B cell (primary cell): Measurements from ENCODE around the gene SRBD1. TPM values are rescaled to one million over a fixed set of nuclear protein-coding genes. Genes with fewer than 3 reads are reported as not detected.
A peak's percentile ranks its signal among the peaks of the same experiment; 100 is the strongest.

Source experiments
- ATAC-seq: fragments of 200-7000 bp; cut with Tn5 transposase; one replicate; pipeline ENCODE4 v1.10.0; 2021; ENCODE audit warnings: low read depth, mild to moderate bottlenecking, moderate number of reproducible peaks, moderate library complexity
- CTCF ChIA-PET: fragments of 350-600 bp; sonication (Branson Sonifier 250); formaldehyde crosslinking; loops from one replicate; lab custom pipeline; 2021; ENCODE audit warnings: antibody characterized with exemption, inconsistent platforms; lab: Charles Lee
- POLR2A ChIA-PET: fragments of 350-600 bp; sonication (Branson Sonifier 250); formaldehyde crosslinking; loops from one replicate; lab custom pipeline; 2021; ENCODE audit warnings: antibody characterized with exemption; lab: Charles Lee
- DNase-seq: peaks from one replicate; pipeline ENCODE4 v3.0.0; 2013
- H2AFZ ChIP-seq: 2 replicates; pipeline ENCODE4 v1.6.1; 2012; ENCODE audit warnings: mild to moderate bottlenecking, low read depth, low read length; ENCODE audit not compliant: insufficient read depth, poor library complexity, severe bottlenecking
- H3K27ac ChIP-seq, 2 donors: 1 replicate in 1 of 2; 2 replicates in 1 of 2; pipeline ENCODE4 v1.5.1; 2012 to 2013; ENCODE audit warnings: low read length in 2 of 2, mild to moderate bottlenecking in 2 of 2, moderate library complexity in 1 of 2
- H3K27me3 ChIP-seq, 4 experiments: fragments of 200-600 bp in 1 of 4; sonication (generic) in 1 of 4; replicated peaks in 1 of 4; 1 replicate in 2 of 4; 2 replicates in 2 of 4; pipeline versions ENCODE4 v1.6.1 to v1.7.0; 2013 to 2016; ENCODE audit warnings: low read length in 3 of 4, mild to moderate bottlenecking in 2 of 4, mixed read lengths in 1 of 4, moderate library complexity in 1 of 4; ENCODE audit not compliant: insufficient read depth in 4 of 4, control insufficient read depth in 3 of 4; ENCODE audit errors: control extremely low read depth in 1 of 4
- H3K36me3 ChIP-seq, 2 experiments: replicated peaks in 1 of 2; 1 replicate in 1 of 2; 2 replicates in 1 of 2; pipeline versions ENCODE4 v1.6.1 to v1.7.1; 2013; ENCODE audit warnings: low read length in 1 of 2; ENCODE audit not compliant: insufficient read depth in 2 of 2, control insufficient read depth in 1 of 2; ENCODE audit errors: control extremely low read depth in 1 of 2, extremely low read depth in 1 of 2
- H3K4me1 ChIP-seq, 2 donors: fragments of 200-600 bp in 1 of 2; sonication (generic) in 1 of 2; 1 replicate in 1 of 2; 2 replicates in 1 of 2; pipeline versions ENCODE4 v1.5.1 to v1.6.1; 2013 to 2017; ENCODE audit warnings: low read length in 2 of 2; ENCODE audit not compliant: control insufficient read depth in 2 of 2, insufficient read depth in 2 of 2
- H3K4me2 ChIP-seq: replicated peaks from 2 replicates; pipeline ENCODE3; 2012; ENCODE audit warnings: mild to moderate bottlenecking, low read depth, low read length; ENCODE audit not compliant: poor library complexity, severe bottlenecking
- H3K4me3 ChIP-seq, 5 experiments: fragments of 200-600 bp in 1 of 5; sonication (generic) in 1 of 5; 1 replicate in 3 of 5; 2 replicates in 2 of 5; pipeline versions ENCODE4 v1.5.1 to v1.7.0; 2011 to 2016; ENCODE audit warnings: low read length in 4 of 5, mild to moderate bottlenecking in 4 of 5, low read depth in 2 of 5, control low read depth in 1 of 5, moderate library complexity in 1 of 5; ENCODE audit not compliant: insufficient read depth in 1 of 5; ENCODE audit errors: control extremely low read depth in 1 of 5, extremely low read depth in 1 of 5
- H3K79me2 ChIP-seq: fragments of 200-600 bp; sonication (generic); one replicate; pipeline ENCODE4 v1.6.0; 2016; ENCODE audit warnings: low read length; ENCODE audit not compliant: control insufficient read depth, insufficient read depth
- H3K9ac ChIP-seq: fragments of 200-600 bp; sonication (generic); 2 replicates; pipeline ENCODE4 v1.6.1; 2017; ENCODE audit warnings: mild to moderate bottlenecking, low read length, moderate library complexity
- H3K9me3 ChIP-seq, 3 donors: one replicate each; pipeline versions ENCODE4 v1.6.1 to v1.7.1; 2013; ENCODE audit warnings: low read length in 2 of 3; ENCODE audit not compliant: control insufficient read depth in 2 of 3, insufficient read depth in 1 of 3; ENCODE audit errors: control extremely low read depth in 1 of 3
- H4K20me1 ChIP-seq: 2 replicates; pipeline ENCODE4 v1.6.0; 2012; ENCODE audit warnings: mild to moderate bottlenecking, low read length; ENCODE audit not compliant: insufficient read depth, control insufficient read depth, poor library complexity, severe bottlenecking
- H3K27ac Mint-ChIP-seq: one replicate; pipeline ENCODE4 v1.8.0; 2021; ENCODE audit warnings: mixed read lengths
- H3K27me3 Mint-ChIP-seq: one replicate; pipeline ENCODE4 v1.8.0; 2021; ENCODE audit warnings: mixed read lengths
- H3K4me1 Mint-ChIP-seq: one replicate; pipeline ENCODE4 v1.8.0; 2021; ENCODE audit warnings: mixed read lengths
- H3K4me3 Mint-ChIP-seq: one replicate; pipeline ENCODE4 v1.8.0; 2021; ENCODE audit warnings: mixed read lengths
- H3K9me3 Mint-ChIP-seq: one replicate; pipeline ENCODE4 v1.8.0; 2022; ENCODE audit warnings: mixed read lengths; ENCODE audit not compliant: insufficient read depth
- EZH2 ChIP-seq: IDR thresholded peaks from 2 replicates; pipeline ENCODE4 v1.6.1; 2012; ENCODE audit warnings: borderline replicate concordance, low read depth, mild to moderate bottlenecking, moderate library complexity, low read length; ENCODE audit not compliant: insufficient read depth, poor library complexity, severe bottlenecking
- WGBS: methylation state at CpG from one replicate; pipeline ENCODE4 v1.1.5; 2013; ENCODE audit warnings: missing lambda C conversion rate; ENCODE audit not compliant: insufficient coverage; 5-methylcytosine and 5-hydroxymethylcytosine counted together
- intact Hi-C: fragments of 100-400 bp; cut with micrococcal nuclease; formaldehyde crosslinking; loops from one replicate; pipeline ENCODE4 v1.10.0; 2022
- polyA plus RNA-seq: library from polyadenylated mRNA; depleted of rRNA; stranded (reverse); fragments of >200 nt; gene quantifications from 2 replicates; pipeline ENCODE4 v1.2.3, GENCODE V29; 2012
- total RNA-seq, 2 donors: library from RNA; stranded (reverse); fragments of 120-200 nt in 1 of 2; gene quantifications; 1 replicate in 1 of 2; 2 replicates in 1 of 2; pipeline versions ENCODE4 v1.2.3 to v1.2.4, GENCODE V29; 2013 to 2022
- TF ChIP-seq, protein P1 (sequence below): fragments of 200-600 bp; IDR thresholded peaks from one replicate; pipeline ENCODE4 v1.8.0; 2022; ENCODE audit warnings: antibody characterized with exemption, mild to moderate bottlenecking

Gene SRBD1
- total and polyA plus RNA-seq, 2 donors (not counting 1 experiment from before 2014, with no cell fraction given), result 6.2 to 27.1 TPM

- H3K9me3 ChIP-seq, result no peaks in the 10 kb centered on the region
- DNase-seq (no peak), ATAC-seq (no peak)
- POLR2A ChIA-PET, result no interaction called here
- WGBS, result no CpG with 5 or more reads among the region's 1 CpG
- no peaks in the 10 kb centered on the region for H4K20me1 ChIP-seq
- H3K4me1 ChIP-seq, result no peaks in the 10 kb centered on the region
- no peak overlapping the region for H3K4me2 ChIP-seq
- H3K79me2 ChIP-seq, result no peaks in the 10 kb centered on the region
- H3K27ac Mint-ChIP-seq, result no peak overlapping the region
- no peak overlapping the region for H3K27ac ChIP-seq
- no peaks in the 10 kb centered on the region for H3K27me3 Mint-ChIP-seq
- CTCF ChIA-PET, result interaction anchor here (1.2 to 1.6 kb wide), 2 partner anchors 354 to 601 kb away, joined by 3 to 6 read pairs; no protein-coding TSS in a partner anchor
- no peak overlapping the region for H3K4me3 ChIP-seq
- intact Hi-C loops, result loop anchor here (10.0 kb wide), 1 partner anchor 782 kb away; no protein-coding TSS in a partner anchor
- no peak overlapping the region for H2AFZ ChIP-seq
- H3K4me3 Mint-ChIP-seq, result no peak overlapping the region
- peaks cover 4 to 5% of the 10 kb centered on the region in 2 experiments for H3K36me3 ChIP-seq
- no peaks in the 10 kb centered on the region for H3K27me3 ChIP-seq
- peaks cover 1% of the 10 kb centered on the region for H3K4me1 Mint-ChIP-seq
- TF ChIP-seq, protein P1, sequence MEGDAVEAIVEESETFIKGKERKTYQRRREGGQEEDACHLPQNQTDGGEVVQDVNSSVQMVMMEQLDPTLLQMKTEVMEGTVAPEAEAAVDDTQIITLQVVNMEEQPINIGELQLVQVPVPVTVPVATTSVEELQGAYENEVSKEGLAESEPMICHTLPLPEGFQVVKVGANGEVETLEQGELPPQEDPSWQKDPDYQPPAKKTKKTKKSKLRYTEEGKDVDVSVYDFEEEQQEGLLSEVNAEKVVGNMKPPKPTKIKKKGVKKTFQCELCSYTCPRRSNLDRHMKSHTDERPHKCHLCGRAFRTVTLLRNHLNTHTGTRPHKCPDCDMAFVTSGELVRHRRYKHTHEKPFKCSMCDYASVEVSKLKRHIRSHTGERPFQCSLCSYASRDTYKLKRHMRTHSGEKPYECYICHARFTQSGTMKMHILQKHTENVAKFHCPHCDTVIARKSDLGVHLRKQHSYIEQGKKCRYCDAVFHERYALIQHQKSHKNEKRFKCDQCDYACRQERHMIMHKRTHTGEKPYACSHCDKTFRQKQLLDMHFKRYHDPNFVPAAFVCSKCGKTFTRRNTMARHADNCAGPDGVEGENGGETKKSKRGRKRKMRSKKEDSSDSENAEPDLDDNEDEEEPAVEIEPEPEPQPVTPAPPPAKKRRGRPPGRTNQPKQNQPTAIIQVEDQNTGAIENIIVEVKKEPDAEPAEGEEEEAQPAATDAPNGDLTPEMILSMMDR, result no peak
- TF ChIP-seq EZH2, result no peak
- H3K9ac ChIP-seq, result no peak overlapping the region
- no peaks in the 10 kb centered on the region for H3K9me3 Mint-ChIP-seq
These were observed 28.5 kb downstream of the SRBD1 start for GRCh38 chr2:45582522-45582921.

- no peaks in the 10 kb centered on the region for H3K9me3 ChIP-seq
- no peaks in the 10 kb centered on the region for H3K4me1 ChIP-seq
- TF ChIP-seq, protein P1, result peak; percentile 59
- TF ChIP-seq EZH2, result no peak
- H4K20me1 ChIP-seq, result no peaks in the 10 kb centered on the region
- CTCF ChIA-PET, result interaction anchor here (0.7 to 6.8 kb wide), 3 partner anchors 11 to 596 kb away, joined by 3 to 73 read pairs (median 3); no protein-coding TSS in a partner anchor
- H3K4me3 ChIP-seq, result no peak overlapping the region
- H3K27ac Mint-ChIP-seq, result no peak overlapping the region
- H3K9me3 Mint-ChIP-seq, result no peaks in the 10 kb centered on the region
- H3K36me3 ChIP-seq, result peaks cover 5 to 21% of the 10 kb centered on the region in 2 experiments
- no peak overlapping the region for H3K4me3 Mint-ChIP-seq
- H2AFZ ChIP-seq, result no peak overlapping the region
- POLR2A ChIA-PET, result interaction anchor here (0.6 kb wide), 1 partner anchor 72 kb away, joined by 3 read pairs; no protein-coding TSS in a partner anchor
- peak; percentile 49 for ATAC-seq
- H3K27me3 ChIP-seq, result no peaks in the 10 kb centered on the region
- no CpG with 5 or more reads among the region's 5 CpGs for WGBS
- DNase-seq, result peak; percentile 49
- H3K27me3 Mint-ChIP-seq, result no peaks in the 10 kb centered on the region
- no peak overlapping the region for H3K4me2 ChIP-seq
- H3K79me2 ChIP-seq, result no peaks in the 10 kb centered on the region
- intact Hi-C loops, result no loop called here
- H3K9ac ChIP-seq, result no peak overlapping the region
- H3K4me1 Mint-ChIP-seq, result peaks cover 1% of the 10 kb centered on the region
- H3K27ac ChIP-seq, result no peak overlapping the region
These were observed 32.8 kb downstream of the SRBD1 start for GRCh38 chr2:45578056-45578843.
